GDM1 (cell line): Measurements from ENCODE around the gene A1CF.

Source experiments
- DNase-seq: peaks from one replicate; lab custom pipeline; 2025; lab: John Stamatoyannopoulos, UW

A1CF gene

GRCh38 chr10:50861370-50861769, 24.1 kb downstream of the A1CF start:
- DNase-seq: no peak

GRCh38 chr10:50857579-50857978, 27.8 kb downstream of the A1CF start:
- DNase-seq: no peak

- DNase-seq: no peak
Measured at GRCh38 chr10:50855461-50855860, 30.0 kb downstream of the A1CF start.

GRCh38 chr10:50855015-50855414, 30.4 kb downstream of the A1CF start:
- DNase-seq: no peak

- DNase-seq: no peak
Measured at GRCh38 chr10:50853557-50853956, 31.9 kb downstream of the A1CF start.

DNA sequence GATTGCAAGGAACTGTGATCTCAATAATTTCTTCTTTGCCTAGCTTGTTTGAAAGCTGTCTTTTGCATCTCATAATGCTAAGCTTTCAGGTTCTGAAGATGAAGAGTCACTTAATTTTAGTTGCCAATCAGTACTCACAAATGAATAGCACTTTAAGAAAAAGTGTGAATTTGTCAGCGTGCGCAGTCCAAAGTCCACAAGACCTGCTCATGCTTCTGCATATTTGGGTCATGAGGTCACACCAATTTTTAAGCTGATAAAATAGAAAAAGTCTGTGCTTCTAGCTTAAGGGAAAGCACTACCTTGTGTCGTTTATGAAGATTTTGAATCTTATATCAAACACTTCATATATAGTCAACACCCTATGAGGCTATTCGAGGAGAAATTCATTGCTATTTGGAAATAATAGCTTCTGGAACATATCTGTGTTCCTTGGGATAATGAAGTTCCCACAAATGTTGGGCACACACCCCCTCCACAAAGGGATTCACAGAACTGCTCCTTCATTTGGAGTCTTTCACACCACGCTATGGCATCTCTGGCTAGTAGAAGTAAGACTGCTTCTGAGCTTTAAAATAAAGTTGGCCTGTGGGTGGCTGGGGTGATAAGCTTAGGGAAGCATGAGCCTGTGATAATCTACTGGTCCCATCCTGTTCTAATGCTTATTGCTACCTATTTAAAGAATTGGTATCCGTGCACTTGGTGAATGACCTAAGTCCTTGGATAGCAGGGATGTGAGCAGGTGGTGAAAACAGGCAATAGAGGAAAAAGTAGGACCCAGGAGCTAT, 33.3 kb downstream of the A1CF start:
- DNase-seq: no peak

- DNase-seq: no peak
Measured at GRCh38 chr10:50850578-50851230, 34.7 kb downstream of the A1CF start.

- DNase-seq: no peak
Measured at GRCh38 chr10:50846753-50847152, 38.7 kb downstream of the A1CF start.

DNA sequence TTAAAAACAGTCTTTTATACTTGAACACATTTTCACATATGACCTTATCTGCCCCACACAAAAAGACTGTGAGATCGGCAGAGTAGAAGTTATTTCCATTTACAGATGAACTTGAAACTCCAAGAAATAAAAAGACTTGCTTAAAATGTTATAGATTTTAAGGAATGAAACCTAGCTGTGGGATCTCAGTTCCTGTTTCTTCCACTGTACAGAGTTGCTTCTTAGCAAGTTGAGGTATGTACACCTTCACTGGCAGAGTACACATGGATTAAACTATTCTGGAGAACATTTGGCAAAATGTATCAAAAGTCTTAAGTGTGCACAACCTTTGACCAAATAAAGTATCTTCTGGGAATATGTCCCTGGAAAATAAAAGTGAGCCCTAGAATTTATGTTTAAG, 48.3 kb downstream of the A1CF start:
- DNase-seq: no peak

DNA sequence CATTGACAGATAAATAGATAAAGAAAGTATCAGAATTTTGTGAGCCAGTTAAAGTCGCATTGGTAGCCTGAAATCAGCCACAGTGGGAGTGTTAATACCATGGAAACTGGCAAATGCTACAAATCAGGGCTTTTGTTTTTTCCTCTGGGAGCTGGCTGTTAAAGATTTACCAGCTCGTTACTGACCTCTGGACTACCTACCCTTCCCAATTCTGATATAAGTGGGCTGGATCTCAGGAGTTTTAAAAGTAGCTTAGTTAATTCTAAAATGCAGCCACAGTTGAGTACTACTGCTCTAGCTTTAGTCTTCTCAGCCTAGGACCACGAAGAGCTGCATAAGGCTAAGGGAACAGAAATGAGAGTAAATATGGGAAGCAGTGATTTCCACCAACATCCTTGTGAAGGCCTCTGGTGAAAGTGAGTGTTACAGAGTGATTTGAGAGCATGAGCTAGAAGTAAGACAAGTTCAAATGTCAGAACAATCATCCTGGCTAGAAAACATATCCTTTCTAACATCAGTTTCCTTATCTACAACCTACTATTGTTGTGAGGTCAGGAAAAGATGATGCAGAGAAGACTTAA, 53.2 kb downstream of the A1CF start:
- no peak for DNase-seq

DNA sequence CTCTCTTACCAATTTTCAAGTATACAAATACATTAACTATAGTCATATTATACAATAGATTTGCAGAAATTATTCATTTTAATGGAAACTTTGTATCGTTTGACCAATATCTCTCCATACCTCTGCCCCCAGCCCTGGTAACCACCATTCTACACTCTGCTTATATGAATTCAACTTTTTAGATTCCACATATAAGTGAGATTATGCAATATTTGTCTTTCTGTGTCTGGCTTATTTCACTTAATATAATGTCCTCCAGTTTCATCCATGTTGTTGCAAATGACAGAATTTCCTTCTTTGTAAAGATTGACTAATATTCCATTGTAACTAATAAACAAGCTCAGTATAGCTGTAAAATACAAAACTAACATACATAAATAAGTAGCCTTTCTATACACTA, 55.4 kb downstream of the A1CF start:
- no peak for DNase-seq

- DNase-seq: no peak
Measured at GRCh38 chr10:50824782-50825181, 60.6 kb downstream of the A1CF start.

DNA sequence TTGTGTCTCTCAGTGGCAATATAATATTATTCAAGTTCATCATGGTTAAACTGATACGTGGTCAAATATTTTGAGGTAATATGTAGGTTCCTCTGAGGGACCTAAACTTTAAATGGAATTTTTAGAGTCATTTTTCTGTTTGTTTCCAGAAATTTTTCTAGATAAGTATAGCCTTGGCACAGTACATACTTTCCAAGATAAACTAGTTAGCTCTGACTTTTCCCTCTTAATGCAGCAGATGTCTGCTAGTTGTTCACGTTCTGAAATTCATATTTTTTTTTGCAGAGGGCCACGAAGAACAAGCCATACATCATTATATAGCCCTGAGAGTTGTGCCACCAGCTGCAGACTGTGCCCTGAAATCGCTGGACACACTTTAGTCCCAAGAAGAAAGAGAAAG, 61.6 kb downstream of the A1CF start:
- no peak for DNase-seq

DNA sequence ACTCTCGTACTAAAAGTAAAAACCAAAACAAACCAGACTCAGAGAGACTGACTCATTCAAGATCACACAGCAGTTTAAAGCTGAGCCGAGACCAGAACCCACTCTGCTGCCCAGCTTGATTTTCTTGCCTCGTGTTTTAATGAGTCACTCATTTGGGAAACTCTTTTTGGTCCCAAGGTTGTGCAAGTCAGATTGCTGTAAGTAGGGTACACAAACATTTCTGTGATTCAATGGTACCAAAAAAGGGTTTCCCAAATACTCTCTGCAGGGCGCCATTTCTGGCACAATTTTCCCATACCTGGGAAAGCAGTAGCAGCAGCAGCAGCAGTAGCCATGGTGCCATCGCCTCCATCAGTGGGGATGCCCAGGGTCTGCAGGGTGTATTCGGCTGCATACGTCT, 75.8 kb downstream of the A1CF start:
- no peak for DNase-seq

DNA sequence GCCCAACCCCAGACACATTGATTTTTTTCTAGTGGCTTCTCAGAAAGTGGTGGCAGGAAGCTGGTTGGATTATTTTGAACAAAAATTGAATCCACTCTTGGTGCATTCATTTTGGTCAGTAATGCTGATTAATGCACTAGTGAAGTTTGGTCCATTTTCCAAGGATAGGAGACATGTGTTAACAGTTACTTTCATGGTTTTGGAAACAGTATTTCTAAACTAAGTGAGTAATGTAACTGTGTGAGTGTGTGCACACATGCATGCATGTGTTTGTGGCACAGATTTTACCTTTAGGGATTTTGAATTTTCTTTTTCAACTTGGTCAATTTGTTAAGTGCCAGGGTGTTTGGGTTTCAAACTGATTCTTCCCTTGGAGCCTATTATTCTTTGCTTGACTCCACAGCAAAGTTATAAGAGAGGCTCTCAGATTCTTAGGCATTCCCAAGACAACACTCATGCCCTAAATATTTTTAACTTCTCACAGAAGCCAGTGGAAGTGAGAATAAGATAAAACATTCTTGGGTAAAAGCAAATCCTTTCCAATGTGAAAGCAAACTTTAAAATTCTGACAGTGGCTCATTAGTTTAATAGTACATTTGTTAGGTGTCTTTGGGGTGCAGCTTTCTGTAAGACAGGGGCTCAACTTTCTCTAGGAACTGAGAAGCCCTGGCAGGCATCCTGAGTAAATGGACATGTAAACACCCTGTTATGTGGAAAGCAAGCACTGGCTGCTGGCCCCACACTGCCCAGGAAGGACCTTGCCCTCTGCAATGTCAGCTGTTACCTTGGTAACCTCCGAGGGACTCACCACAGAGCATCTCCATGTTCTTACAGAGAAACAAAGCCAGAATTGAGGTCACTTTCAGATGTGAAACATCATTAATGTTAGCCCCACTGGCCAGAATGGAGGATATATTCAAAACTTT, 77.3 kb downstream of the A1CF start:
- DNase-seq: no peak

GRCh38 chr10:50805981-50806622, 79.3 kb downstream of the A1CF start:
- DNase-seq: no peak

DNA sequence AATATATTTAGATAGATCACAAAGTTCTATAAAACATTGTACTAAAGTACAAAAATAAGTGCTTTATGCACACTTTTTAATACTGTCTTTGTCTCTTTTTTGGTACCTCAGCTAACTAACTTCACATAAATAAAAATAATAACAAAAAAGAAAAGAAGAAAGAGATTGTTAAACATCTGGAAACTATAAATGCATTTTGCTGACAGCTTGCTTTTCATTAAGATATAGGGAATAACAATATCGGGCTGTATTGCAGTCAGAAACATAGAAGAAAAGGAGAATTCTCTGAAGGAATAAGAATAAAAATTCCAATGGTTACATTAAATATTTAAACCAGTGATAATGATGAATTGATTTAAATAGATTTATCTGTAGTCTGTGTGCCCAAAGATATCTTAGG, 85.8 kb downstream of the A1CF start:
- no peak for DNase-seq

DNA sequence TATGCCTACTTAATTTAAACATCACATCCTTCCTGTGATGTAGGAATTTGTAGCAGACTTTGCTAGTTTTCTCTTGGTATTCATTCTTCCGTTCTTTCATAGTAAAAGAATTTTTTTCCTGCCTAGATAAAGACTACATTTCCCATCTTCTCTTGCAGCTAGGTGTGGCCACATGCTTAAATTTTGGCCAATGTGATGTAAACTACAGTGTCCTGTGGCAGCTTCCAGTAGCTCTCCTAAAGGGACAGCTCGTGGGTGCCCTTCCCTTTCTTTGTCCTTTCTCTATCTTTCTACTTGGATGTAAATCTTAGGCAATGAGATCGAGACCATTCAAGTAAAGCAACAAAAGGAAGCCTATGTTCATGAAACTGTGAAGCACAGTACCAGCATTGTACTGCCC, 87.1 kb downstream of the A1CF start:
- no peak for DNase-seq

DNA sequence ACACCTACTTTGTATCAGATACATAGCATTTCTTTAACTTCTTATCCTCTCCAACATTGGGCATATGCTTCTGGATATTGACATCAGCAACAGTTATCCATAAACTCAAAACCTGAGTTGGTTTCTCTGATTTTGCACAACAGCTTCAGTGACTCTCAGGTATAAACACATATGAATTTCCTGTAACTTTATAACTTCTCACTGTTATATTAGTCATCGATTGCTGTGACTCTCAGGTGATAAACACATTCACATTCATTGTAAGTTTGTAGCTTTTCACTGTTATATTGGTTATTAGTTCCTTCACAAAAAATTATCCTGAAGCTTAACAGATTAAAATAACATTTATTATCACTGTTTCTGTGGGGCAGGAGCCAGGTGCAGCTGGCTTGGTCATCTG, 88.7 kb downstream of the A1CF start:
- no peak for DNase-seq

- DNase-seq: no peak
Measured at GRCh38 chr10:50794490-50794889, 90.9 kb downstream of the A1CF start.

DNA sequence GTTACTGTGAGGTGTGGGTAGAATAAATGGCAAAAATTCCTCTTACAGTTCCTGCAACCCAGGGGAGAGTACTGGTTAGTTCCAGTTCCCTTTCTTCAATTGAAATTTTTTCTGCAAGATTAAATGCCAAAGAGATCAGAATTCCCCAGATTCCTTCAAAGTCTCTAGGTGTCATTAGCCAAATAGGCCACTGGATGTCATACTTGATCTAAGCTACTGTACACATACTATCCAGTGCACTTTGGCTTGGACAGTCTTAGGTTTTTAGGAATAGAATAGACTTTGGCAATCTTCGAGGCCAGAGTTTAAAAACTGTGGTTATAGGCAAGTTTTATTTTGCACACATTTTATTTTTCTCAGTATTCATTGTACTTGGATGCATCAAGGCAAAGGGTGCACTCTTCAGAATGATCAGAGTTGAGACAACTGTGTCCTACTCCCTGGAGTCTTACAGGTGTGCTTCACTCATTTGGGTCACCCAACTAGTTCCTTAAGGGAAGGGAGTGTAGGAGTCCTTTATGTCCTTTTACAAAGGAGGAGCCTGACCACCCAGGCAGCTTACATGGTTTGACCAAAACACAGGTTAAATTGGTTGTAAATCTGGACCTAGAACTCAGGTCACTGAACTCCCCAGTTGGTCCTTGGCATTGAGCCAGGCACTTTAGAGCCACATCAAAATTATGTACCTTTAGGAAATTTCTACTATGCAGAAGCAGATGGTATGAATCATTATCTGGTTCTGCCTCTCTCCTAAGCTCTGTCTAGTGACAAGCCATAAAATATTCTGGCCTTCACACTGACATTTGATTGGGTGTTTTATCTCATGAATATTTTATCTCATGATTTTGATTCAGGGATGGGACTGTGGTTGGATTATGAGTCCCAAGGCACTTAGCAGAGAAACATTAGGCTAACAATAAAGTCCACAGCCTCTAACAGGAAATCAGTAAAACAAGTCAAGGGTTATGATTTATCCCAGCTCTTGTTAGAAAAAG, 96.2 kb downstream of the A1CF start:
- DNase-seq: no peak
